GM11168 (cell line): ENCODE results near the gene CCSER1.
"Not testable (repeated sequence)": the region's sequence is repeated elsewhere in the genome, so short reads cannot be mapped to it uniquely, and the experiment has no call there.

Experiments
- in situ Hi-C: fragments of 300-500 bp; cut with MboI; formaldehyde crosslinking; loops from one replicate; pipeline ENCODE4 v1.12.0; 2022; ENCODE audit warnings: low sequenced_read_pairs; ENCODE audit not compliant: unreplicated experiment

CCSER1 gene

DNA sequence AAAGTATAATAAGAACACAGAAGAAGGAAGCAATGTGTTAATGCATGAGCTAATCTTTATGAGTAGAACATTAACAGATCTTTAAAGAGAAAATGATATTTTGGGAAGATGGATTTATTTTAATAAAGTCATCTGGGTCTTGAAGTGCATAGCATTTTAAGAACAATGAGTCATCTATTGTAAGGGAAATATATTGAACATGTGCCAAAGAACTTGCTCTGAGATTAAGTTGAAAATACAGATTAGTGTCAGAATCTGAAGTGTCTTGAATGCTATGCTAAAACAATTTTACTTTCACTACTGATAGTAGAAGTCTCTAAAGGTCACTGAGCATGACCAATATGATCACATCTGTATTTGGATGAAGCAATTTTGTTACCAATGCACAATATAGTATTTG lies 1399.9 kb downstream of the CCSER1 start:
- in situ Hi-C loops, result no loop called here

DNA sequence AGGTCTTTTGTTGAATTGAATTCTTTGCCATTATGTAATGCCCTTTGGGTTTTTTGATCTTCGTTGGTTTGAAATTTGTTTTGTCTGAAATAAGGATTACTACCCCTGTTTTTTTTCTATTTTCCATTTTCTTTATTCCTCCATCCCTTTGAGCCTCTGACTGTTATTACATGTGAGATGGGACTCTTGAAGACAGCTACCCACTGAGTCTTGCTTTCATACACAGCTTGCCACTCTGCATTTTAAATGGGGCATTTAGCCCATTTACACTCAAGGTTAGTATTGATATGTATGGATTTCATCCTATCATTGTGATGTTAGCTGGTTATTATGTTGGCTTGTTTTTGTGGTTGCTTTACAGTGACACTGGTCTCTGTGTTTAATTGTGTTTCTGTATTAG lies 1440.4 kb downstream of the CCSER1 start:
- in situ Hi-C loops, result no loop called here

DNA sequence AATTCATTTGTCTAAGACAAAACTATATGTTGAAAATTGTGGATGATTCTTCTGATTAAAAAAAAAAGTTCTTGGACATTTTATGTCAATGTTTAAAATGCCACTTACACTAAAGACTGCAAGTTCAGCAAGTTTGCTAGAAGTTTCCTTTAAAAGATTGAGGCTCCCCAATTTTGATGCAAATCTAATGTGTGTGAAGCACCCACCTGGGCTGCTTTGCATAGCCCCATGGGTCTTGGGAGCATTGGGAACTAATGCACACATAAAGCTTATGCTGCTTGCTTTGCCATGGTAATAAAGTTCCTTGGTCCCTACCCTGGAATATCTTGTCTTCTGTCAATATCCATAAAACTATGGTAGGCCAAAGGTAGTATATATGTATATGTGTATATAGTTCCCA lies 1450.7 kb downstream of the CCSER1 start:
- in situ Hi-C loops, result no loop called here

DNA sequence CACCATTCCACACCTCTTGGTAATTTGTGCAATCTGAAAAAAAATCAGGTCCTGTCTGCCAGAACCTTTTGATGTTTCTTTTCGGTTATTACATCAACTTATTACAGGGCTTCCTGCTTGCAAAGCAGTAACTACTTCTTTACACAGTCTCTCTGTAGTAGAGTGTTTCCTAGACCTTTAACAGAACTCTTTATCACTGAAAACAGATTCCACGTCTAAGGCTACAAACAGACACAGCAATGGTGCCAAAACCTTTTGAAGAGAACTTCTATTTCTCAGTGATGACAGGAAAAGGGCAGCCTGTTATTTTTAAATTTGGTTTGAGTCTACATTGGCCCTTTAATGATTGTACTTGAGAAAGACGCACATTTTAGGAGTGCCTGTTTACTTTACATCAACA lies 1463.1 kb downstream of the CCSER1 start:
- in situ Hi-C loops, result no loop called here

DNA sequence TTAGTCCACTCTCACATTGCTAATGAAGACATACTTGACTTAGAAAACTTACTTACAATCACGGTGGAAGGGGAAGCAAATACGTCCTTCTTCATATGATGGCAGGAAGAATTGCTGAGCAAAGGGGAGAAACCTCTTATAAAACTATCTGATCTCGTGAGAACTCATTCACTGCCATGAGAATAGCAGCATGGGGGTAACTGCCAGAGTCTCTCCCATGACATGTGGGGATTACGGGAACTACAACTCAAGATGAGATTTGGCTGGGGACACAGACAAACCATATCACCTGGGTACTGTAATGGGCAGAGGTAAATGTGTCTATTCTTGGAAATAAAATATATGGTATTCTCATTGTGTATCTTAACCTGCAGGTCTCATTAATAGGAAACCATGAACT lies 1464.9 kb downstream of the CCSER1 start:
- in situ Hi-C loops, result no loop called here

DNA sequence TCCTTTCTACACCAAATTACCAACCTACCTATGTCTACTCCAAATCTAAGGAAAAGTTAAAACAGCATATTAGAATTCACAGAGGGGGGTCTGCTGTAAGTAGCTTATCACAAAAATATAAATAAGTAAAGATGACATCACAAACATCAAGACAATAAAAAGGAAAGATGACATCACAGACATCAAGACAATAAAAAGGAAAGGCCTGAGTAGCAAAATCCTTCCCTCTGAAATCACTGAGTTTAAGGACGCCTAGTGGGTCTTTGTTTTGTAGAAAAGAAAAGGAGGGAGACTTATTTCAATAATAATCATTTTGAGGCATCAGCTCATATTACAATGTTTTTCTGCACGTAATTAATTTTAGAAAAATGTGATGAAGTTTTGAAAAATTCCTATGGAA lies 1469.5 kb downstream of the CCSER1 start:
- in situ Hi-C loops, result no loop called here

DNA sequence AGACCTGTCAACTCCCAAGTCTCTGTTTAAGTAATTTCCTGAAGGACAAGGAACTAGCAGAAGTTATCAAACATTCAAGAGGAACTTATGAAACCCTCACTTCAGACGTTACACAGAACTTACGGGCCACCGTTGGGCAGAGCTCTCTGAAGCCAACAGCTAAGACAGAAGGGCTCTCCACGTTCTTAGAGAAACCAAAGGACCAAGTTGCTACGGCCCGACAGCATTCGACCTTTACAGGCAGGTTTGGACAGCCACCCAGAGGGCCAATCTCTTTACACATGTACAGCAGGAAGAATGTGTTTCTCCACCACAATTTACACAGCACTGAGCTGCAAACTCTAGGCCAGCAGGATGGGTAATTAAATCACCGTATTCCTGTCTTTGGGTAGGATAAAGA lies 1471.5 kb downstream of the CCSER1 start:
- in situ Hi-C loops, result no loop called here

DNA sequence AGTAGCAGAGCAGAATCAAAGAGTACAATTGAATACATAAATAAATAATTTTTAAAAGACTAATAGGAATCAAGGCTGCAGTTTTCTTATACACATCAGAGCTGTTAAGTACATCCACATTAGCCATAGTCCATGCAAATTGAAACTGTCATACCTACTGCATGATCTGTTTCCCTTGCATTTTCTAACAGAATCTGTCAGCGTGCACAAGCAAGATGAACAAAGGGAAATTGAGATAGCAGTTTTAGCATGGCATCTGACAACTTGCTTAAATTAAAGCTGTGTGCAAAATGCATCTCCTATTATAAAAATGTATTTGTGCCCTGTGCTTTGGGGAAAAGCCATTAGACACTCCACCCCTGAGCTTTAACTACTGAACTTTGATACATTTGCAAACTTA lies 1473.1 kb downstream of the CCSER1 start:
- in situ Hi-C loops, result no loop called here

DNA sequence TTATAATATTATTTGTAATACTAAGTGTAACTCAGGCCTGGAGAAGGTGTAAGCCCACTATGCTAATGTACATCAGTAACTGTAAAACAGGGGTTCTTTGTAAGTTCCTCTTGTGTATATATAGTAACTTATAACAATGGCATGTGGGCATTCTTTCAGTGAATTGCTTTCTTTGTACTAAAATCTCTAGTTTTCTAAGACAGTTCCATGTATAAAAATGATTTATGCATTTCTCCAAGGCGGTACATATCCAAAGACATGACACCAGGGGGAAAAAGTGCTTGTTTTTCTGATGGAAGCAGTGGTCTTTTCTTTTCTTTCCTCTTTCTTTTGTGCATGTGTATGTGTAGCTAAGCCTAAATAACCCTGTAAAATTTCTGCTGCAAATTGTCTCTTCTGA lies 1474.2 kb downstream of the CCSER1 start:
- in situ Hi-C loops, result no loop called here

DNA sequence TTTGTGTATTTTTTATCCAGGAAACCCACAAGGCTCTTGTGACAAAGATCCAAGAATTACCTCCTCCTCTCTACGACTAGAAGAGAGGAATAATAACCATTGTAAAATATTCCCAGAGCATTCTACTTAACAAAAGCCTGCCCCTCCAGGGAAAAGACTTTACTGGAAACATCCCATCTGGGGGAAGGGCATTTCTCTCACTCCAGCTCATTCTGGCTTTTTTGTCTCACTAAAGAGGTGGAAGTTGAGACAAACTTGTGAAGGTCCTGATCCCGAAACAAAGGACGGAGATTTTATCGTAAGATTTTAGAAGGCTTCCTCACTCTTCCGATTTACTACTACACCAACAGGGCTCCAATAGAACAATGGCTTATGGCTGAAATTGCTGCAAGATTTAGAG lies 1484.6 kb downstream of the CCSER1 start:
- in situ Hi-C loops, result no loop called here

DNA sequence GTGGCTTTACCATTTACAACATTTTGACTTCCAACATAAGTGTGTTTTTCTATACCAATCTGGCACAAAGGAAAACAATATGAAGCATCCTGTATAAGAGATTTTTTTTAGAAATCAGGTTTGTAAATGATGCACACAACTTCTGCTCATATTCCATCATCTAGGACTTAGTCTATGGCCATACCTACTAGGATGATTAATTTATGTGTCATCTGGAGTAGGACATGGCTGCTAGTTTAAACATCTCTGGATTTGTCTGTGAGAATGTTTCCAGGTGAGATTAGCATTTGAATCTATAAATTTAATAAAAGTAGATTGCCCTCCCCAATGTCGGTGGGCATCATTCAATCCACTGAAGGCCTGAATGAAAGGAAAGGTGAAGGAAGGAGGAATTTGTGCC lies 1493.8 kb downstream of the CCSER1 start:
- in situ Hi-C loops, result no loop called here

DNA sequence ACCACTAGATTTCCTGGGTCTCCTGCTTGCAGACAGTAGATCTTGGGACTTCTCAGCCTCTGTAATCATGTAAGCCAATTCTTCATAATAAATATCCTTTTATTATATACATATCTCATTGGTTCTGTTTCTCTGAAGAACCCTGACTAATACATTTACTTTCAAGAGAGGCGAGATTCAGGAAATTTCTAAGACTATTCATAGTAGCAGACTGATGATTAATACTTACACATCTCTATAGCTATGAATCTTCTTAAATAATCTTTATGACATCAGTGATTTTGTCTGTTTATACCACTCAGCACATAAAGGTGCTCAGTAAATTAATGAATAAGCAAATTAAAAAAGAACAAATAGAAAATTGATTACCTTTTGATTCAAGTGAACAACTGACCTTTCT lies 1494.3 kb downstream of the CCSER1 start:
- in situ Hi-C loops, result no loop called here

DNA sequence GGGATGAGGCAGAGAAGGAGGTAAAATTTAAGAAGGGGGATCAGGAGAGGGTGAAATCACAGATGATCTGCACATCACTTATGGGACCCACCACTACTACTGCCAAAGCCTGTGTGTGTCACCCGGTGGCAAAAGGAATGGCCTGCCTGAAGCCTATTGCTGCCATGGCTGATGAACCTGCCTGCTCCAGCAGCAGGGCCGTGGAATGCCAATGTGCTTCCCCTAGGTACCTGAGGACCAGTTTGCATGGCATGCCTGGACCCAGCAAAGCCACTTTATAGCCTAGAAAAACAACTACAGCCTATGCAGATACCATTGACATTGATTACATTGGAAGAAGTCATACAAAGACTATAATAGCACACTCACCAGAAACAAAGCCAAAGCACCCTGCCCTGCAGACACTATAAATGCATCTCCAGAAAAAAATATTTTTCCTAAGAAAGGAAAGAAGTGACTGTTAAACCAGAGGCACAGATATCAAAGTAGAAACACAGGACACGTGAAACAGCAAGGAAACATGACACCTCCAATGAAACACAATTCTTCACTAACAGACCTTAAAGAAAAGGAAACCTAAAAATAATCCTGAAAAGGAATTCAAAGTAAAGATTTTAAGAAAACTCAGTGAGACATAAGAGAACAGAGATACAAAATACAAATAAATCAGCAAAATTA lies 1495.9 kb downstream of the CCSER1 start:
- in situ Hi-C loops, result no loop called here

DNA sequence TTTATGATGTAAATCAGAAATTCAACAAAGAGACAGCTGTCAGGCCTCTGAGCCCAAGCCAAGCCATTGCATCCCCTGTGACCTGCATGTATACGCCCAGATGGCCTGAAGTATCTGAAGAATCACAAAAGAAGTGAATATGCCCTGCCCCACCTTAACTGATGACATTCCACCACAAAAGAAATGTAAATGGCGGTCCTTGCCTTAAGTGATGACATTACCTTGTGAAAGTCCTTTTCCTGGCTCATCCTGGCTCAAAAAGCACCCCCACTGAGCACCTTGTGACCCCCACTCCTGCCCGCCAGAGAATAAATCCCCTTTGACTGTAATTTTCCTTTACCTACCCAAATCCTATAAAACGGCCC lies 1496.4 kb downstream of the CCSER1 start:
- in situ Hi-C loops, result not testable (repeated sequence)

DNA sequence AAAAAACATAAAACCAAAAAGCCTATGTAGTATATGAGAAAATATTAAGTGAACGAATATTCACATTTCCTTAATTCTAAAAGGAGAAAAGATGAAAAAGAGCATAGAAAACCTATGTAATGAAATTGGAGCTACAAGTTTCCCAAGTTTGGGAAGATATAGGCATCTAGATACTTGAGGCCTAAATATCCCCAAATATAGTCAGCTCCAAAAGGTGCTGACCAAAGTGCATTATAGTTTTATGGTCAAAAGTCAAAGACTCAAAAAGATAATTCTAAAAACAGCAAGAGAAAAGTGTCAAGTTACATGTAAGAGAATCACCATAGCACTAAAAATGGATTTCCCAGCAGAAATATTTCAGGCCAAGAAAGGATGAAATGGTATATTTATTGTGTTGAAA lies 1502.9 kb downstream of the CCSER1 start:
- in situ Hi-C loops, result no loop called here

DNA sequence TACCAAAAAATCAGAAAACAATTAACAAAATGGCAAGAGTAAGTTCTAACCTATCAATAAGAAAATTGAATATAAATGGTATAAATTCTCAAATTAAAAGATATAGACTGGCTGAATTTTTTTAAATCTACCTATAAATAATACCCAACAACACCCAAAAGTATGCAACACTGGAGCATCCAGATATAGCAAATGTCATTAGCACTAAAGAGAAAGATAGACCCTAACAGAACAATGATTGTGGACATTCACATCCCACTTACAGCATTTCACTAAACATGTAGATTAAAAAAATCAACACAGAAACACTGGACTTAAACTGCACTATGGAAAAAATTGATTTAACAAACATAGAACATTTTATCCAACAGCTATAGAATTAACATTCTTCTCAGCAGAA lies 1503.6 kb downstream of the CCSER1 start:
- in situ Hi-C loops, result no loop called here

DNA sequence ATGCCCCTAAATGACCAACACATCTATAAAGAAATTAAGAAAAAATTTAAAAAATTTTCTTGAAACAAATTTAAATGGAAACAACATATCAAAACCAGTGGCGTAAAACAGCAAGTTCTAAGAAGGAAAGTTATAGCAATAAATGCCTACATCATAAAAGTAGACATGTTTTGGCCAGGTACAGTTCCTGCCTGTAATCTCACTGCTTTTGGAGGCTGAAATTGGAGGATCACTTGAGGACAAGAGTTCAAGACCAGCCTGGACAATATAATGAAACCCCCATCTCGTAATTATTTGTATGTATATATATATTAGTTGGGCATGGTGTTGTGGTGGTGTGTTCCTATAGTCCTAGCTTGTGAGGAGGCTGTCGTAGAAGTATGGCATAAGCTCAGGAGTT lies 1504.1 kb downstream of the CCSER1 start:
- in situ Hi-C loops, result no loop called here

DNA sequence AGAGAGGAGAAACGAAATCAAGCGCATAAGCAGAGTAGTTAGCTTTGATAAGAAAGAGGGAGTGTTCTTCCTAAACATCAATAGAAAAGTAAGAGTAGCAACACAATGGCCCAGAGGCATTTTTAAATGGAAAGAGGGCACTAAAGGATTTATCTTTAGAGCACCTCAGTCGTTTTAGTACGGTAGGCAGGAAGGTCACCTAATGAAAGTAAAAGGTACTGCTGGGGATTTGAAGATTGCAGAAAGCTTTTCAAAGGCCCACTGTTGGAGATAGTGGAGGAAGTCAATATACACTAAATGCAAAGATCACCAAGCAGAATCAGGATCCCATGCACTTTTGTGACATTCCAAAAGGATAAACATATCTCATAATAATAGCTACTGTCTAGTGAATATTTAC lies 1508.9 kb downstream of the CCSER1 start:
- in situ Hi-C loops, result no loop called here
